Measurements from ENCODE around the gene TBC1D5. TPM values are rescaled to one million over a fixed set of nuclear protein-coding genes. Genes with fewer than 3 reads are reported as not detected.

The TBC1D5 gene
- polyA plus RNA-seq, 2 donors = 4.5 to 6.7 TPM

DNA sequence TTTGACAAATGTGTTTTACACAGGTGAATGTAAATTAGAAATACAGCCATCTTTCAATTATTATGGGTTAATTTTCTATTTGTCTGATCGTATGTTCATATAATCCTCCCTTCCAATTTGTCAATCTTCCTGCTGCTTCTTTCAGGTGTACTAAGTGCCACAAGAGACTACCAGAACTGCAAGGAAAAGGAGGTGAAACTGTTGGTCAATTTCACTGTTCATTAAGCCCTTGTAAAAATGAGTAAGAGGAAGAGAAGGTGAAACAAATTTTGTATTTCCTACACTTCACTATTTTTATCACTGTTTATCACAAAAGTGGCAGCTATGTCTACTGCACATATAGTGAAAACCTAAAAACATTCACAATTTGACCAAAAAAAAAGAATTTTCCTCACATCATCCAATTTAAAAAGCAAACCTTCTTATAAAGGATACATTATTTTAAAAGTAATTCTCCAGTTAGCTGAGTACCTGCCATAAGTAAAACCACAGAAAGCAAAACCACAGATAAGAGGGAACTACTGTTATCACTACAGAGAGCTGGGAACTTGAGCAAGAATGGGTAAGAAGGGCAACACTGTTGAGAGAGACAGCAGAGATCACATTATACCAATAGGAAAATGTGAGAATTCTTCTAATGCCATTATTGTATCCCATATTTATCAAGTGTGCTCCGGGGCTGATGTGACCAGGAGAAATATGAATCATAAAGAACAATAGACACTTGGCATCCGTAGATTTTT, 163.0 kb downstream of the TBC1D5 start:
- H3K27ac ChIP-seq (ENCODE audit: low read depth in 2 of 2, low read length in 1 of 2) = no peak overlapping the region
- H3K9me3 ChIP-seq (ENCODE audit: control insufficient read depth in 2 of 2, insufficient read depth in 1 of 2, low read depth in 1 of 2, low read length in 1 of 2) = no peaks in the 10 kb centered on the region
- 62 to 72% methylated on average over 3 of the region's 3 CpGs for WGBS, 2 donors
- no peaks in the 10 kb centered on the region for H3K4me1 ChIP-seq (ENCODE audit: control insufficient read depth in 2 of 2, insufficient read depth in 2 of 2, low read length in 1 of 2)
- no peaks in the 10 kb centered on the region for H3K36me3 ChIP-seq (ENCODE audit: control insufficient read depth in 2 of 2, insufficient read depth in 2 of 2, low read length in 1 of 2)
- H3K4me3 ChIP-seq (ENCODE audit: low read depth in 1 of 2, low read length in 2 of 2) = no peak overlapping the region
- H3K27me3 ChIP-seq (ENCODE audit: control insufficient read depth in 1 of 2, insufficient read depth in 2 of 2, low read length in 2 of 2) = no peaks in the 10 kb centered on the region

DNA sequence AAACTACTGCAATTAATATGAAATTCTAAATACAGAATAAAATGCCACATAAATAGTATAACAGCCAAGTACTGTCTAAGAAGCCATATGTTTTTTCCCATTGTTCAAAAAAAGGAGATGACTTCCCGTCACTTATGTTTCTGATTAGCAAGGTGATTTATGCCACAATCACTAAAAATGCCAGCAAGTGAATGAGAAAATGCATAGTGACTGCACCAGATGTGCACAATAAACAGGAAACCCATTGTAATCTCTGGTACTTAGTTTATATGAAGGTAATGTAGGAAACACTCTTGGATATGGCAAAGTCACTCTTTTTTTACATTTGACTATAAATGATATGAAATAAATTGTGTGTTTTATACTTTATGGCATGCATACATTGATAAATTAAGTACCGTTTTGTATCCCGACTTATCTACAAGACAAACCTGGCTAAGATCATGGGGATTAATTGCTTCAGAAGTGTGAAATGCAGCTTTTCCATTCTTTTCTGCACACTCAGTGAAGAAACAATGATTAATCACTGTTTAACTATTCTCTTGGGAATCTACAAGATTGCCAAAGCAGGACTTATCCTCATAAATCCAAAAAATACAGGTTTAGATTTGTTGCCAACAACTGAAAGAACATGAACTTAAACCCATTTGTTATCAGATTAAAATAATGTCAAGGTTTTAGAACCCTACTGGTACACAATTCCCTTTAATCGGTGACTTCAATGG, 164.5 kb downstream of the TBC1D5 start:
- H3K27me3 ChIP-seq (ENCODE audit: control insufficient read depth in 1 of 2, insufficient read depth in 2 of 2, low read length in 2 of 2) = no peaks in the 10 kb centered on the region
- no peak overlapping the region for H3K27ac ChIP-seq (ENCODE audit: low read depth in 2 of 2, low read length in 1 of 2)
- H3K4me1 ChIP-seq (ENCODE audit: control insufficient read depth in 2 of 2, insufficient read depth in 2 of 2, low read length in 1 of 2) = no peaks in the 10 kb centered on the region
- WGBS, 2 donors = 34 to 50% methylated on average over 4 of the region's 4 CpGs
- H3K9me3 ChIP-seq (ENCODE audit: control insufficient read depth in 2 of 2, insufficient read depth in 1 of 2, low read depth in 1 of 2, low read length in 1 of 2) = no peaks in the 10 kb centered on the region
- no peaks in the 10 kb centered on the region for H3K36me3 ChIP-seq (ENCODE audit: control insufficient read depth in 2 of 2, insufficient read depth in 2 of 2, low read length in 1 of 2)
- no peak overlapping the region for H3K4me3 ChIP-seq (ENCODE audit: low read depth in 1 of 2, low read length in 2 of 2)

DNA sequence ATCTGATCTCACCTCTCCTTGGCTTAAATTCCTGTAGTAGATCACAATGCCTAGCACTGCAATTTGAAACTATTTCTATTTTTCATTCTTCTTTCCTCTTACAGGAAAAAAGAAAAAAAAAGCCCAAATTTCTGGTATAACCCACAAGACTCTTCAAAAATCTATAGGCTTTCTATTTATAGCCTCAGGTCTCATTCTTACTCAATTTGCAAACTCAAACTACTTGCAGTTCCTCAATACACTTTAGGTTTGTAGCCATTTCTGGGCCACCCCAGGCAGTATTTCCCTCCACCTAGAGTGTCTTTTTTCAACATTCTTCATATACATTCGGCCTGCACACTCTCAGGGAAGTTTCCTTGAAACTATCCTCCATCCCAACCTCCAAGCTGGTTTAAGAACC, 169.0 kb downstream of the TBC1D5 start:
- Histone ChIP-seq H3K27me3 (ENCODE audit: control insufficient read depth in 1 of 2, insufficient read depth in 2 of 2, low read length in 2 of 2) (no peaks in the 10 kb centered on the region), H3K9me3 (ENCODE audit: control insufficient read depth in 2 of 2, insufficient read depth in 1 of 2, low read depth in 1 of 2, low read length in 1 of 2) (no peaks in the 10 kb centered on the region), H3K4me3 (ENCODE audit: low read depth in 1 of 2, low read length in 2 of 2) (no peak overlapping the region), H3K27ac (ENCODE audit: low read depth in 2 of 2, low read length in 1 of 2) (no peak overlapping the region), H3K36me3 (ENCODE audit: control insufficient read depth in 2 of 2, insufficient read depth in 2 of 2, low read length in 1 of 2) (no peaks in the 10 kb centered on the region), H3K4me1 (ENCODE audit: control insufficient read depth in 2 of 2, insufficient read depth in 2 of 2, low read length in 1 of 2) (no peaks in the 10 kb centered on the region)
- WGBS, 2 donors = 75 to 82% methylated on average over 1 of the region's 1 CpG

GRCh38 chr3:17571686-17572085, 170.7 kb downstream of the TBC1D5 start:
- no peak overlapping the region for H3K4me3 ChIP-seq (ENCODE audit: low read depth in 1 of 2, low read length in 2 of 2)
- H3K27ac ChIP-seq (ENCODE audit: low read depth in 2 of 2, low read length in 1 of 2) = no peak overlapping the region
- H3K9me3 ChIP-seq (ENCODE audit: control insufficient read depth in 2 of 2, insufficient read depth in 1 of 2, low read depth in 1 of 2, low read length in 1 of 2) = no peaks in the 10 kb centered on the region
- H3K4me1 ChIP-seq (ENCODE audit: control insufficient read depth in 2 of 2, insufficient read depth in 2 of 2, low read length in 1 of 2) = no peaks in the 10 kb centered on the region
- no peaks in the 10 kb centered on the region for H3K27me3 ChIP-seq (ENCODE audit: control insufficient read depth in 1 of 2, insufficient read depth in 2 of 2, low read length in 2 of 2)
- no peaks in the 10 kb centered on the region for H3K36me3 ChIP-seq (ENCODE audit: control insufficient read depth in 2 of 2, insufficient read depth in 2 of 2, low read length in 1 of 2)
- 90 to 97% methylated on average over 1 of the region's 1 CpG for WGBS, 2 donors

DNA sequence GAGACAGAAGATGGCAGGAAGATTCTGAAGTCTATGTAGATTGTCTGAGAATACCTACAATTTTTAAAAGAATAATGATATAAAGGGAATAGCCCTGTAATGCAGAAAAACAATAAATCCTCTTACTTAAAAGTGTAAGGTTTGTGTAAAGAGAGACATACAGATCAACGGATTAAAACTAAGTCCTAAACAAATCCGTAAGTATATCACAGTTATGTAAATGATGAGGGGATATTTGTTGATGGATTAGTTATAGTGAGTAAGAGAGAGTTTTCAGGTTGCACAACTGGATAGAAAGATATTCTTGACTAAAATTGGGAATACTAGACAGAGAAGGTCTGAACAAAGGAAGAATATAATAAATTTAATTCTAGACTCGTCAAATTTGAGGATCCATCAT, 179.6 kb downstream of the TBC1D5 start:
- Histone ChIP-seq H3K4me1 (ENCODE audit: control insufficient read depth in 2 of 2, insufficient read depth in 2 of 2, low read length in 1 of 2) (no peaks in the 10 kb centered on the region), H3K36me3 (ENCODE audit: control insufficient read depth in 2 of 2, insufficient read depth in 2 of 2, low read length in 1 of 2) (no peaks in the 10 kb centered on the region), H3K27me3 (ENCODE audit: control insufficient read depth in 1 of 2, insufficient read depth in 2 of 2, low read length in 2 of 2) (no peaks in the 10 kb centered on the region), H3K27ac (ENCODE audit: low read depth in 2 of 2, low read length in 1 of 2) (no peak overlapping the region), H3K9me3 (ENCODE audit: control insufficient read depth in 2 of 2, insufficient read depth in 1 of 2, low read depth in 1 of 2, low read length in 1 of 2) (no peaks in the 10 kb centered on the region), H3K4me3 (ENCODE audit: low read depth in 1 of 2, low read length in 2 of 2) (no peak overlapping the region)
- 65 to 92% methylated on average over 3 of the region's 3 CpGs for WGBS, 2 donors

DNA sequence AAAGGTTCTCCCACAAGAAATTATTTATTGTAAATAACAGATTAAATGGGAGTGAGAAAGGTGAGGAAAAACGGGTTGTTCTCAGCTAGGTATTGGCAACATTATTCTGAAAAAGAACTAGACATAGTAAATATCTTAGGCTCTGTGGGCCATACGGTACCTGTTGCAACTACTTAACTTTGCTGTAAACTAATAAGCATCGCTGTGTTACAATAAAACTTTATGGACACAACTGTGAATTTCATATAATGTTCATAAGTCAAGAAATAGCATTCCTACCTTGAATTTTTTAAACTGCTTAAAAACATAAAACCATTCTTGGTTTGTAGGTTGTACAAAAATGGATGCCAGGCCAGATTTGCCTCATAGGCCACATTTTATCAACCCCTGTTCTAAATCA, 183.9 kb downstream of the TBC1D5 start:
- H3K27me3 ChIP-seq (ENCODE audit: control insufficient read depth in 1 of 2, insufficient read depth in 2 of 2, low read length in 2 of 2) = no peaks in the 10 kb centered on the region
- 93 to 98% methylated on average over 3 of the region's 3 CpGs for WGBS, 2 donors
- no peaks in the 10 kb centered on the region for H3K36me3 ChIP-seq (ENCODE audit: control insufficient read depth in 2 of 2, insufficient read depth in 2 of 2, low read length in 1 of 2)
- no peak overlapping the region for H3K4me3 ChIP-seq (ENCODE audit: low read depth in 1 of 2, low read length in 2 of 2)
- H3K27ac ChIP-seq (ENCODE audit: low read depth in 2 of 2, low read length in 1 of 2) = no peak overlapping the region
- H3K9me3 ChIP-seq (ENCODE audit: control insufficient read depth in 2 of 2, insufficient read depth in 1 of 2, low read depth in 1 of 2, low read length in 1 of 2) = no peaks in the 10 kb centered on the region
- no peaks in the 10 kb centered on the region for H3K4me1 ChIP-seq (ENCODE audit: control insufficient read depth in 2 of 2, insufficient read depth in 2 of 2, low read length in 1 of 2)

DNA sequence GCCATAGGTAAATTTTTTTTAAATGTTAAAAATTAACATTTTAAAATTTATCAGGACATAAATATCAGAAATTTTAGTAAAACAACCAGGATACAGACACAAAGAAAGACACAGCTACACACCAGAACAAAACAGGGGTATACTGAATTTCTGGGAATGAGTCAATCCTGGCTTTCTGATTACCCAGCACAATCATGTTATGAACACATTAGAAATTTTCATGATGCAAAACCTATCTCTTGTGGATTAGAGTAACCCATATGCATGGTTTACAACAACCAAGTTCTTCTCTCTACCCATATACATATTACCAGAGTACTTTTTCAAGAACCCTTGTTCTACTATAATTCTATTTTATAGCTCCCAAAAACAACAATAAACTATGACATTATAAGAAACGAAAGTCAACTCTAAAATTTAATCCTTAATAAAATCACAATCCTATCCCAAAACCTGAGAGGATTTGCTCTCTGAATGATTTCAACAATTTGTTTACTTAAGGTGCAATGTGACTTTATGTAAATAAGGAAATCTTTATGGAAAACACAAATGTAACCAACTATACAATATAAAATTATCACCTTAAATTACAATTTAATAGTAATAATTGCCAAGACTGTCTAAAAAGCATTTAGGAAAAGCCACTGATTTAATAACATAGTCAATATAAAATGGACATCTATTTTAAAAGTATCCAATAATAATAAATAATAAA, 184.5 kb downstream of the TBC1D5 start:
- Histone ChIP-seq H3K9me3 (ENCODE audit: control insufficient read depth in 2 of 2, insufficient read depth in 1 of 2, low read depth in 1 of 2, low read length in 1 of 2) (no peaks in the 10 kb centered on the region), H3K4me1 (ENCODE audit: control insufficient read depth in 2 of 2, insufficient read depth in 2 of 2, low read length in 1 of 2) (no peaks in the 10 kb centered on the region), H3K36me3 (ENCODE audit: control insufficient read depth in 2 of 2, insufficient read depth in 2 of 2, low read length in 1 of 2) (no peaks in the 10 kb centered on the region), H3K27me3 (ENCODE audit: control insufficient read depth in 1 of 2, insufficient read depth in 2 of 2, low read length in 2 of 2) (no peaks in the 10 kb centered on the region), H3K27ac (ENCODE audit: low read depth in 2 of 2, low read length in 1 of 2) (no peak overlapping the region), H3K4me3 (ENCODE audit: low read depth in 1 of 2, low read length in 2 of 2) (no peak overlapping the region)
- WGBS, 2 donors = 82 to 84% methylated on average over 1 of the region's 1 CpG

- H3K27me3 ChIP-seq (ENCODE audit: control insufficient read depth in 1 of 2, insufficient read depth in 2 of 2, low read length in 2 of 2) = no peaks in the 10 kb centered on the region
- no peaks in the 10 kb centered on the region for H3K9me3 ChIP-seq (ENCODE audit: control insufficient read depth in 2 of 2, insufficient read depth in 1 of 2, low read depth in 1 of 2, low read length in 1 of 2)
- no peaks in the 10 kb centered on the region for H3K36me3 ChIP-seq (ENCODE audit: control insufficient read depth in 2 of 2, insufficient read depth in 2 of 2, low read length in 1 of 2)
- WGBS, 2 donors = 91 to 97% methylated on average over 2 of the region's 2 CpGs
- H3K4me1 ChIP-seq (ENCODE audit: control insufficient read depth in 2 of 2, insufficient read depth in 2 of 2, low read length in 1 of 2) = no peaks in the 10 kb centered on the region
- H3K4me3 ChIP-seq (ENCODE audit: low read depth in 1 of 2, low read length in 2 of 2) = no peak overlapping the region
- H3K27ac ChIP-seq (ENCODE audit: low read depth in 2 of 2, low read length in 1 of 2) = no peak overlapping the region
Observed at GRCh38 chr3:17555525-17555924, 186.9 kb downstream of the TBC1D5 start.

DNA sequence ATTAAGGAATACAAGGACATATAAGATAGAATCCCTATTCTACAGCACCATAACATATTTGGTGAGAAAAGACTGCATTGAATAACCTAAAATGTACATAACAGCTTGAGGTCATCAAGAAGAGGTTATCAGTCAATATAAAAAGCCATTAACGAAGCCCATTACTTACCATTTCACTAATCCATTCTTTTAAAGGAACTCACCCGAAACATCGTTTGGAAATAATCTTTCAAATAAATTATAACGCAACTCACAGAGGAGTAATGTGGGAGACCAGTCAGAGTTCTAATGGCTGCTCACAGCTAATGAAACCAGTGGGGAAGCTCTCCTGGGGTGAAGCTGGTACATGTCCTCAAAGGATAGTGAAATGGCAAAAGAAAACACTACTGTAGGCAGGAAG, 188.4 kb downstream of the TBC1D5 start:
- Histone ChIP-seq H3K27ac (ENCODE audit: low read depth in 2 of 2, low read length in 1 of 2) (no peak overlapping the region), H3K4me3 (ENCODE audit: low read depth in 1 of 2, low read length in 2 of 2) (no peak overlapping the region), H3K4me1 (ENCODE audit: control insufficient read depth in 2 of 2, insufficient read depth in 2 of 2, low read length in 1 of 2) (no peaks in the 10 kb centered on the region), H3K9me3 (ENCODE audit: control insufficient read depth in 2 of 2, insufficient read depth in 1 of 2, low read depth in 1 of 2, low read length in 1 of 2) (no peaks in the 10 kb centered on the region), H3K36me3 (ENCODE audit: control insufficient read depth in 2 of 2, insufficient read depth in 2 of 2, low read length in 1 of 2) (no peaks in the 10 kb centered on the region), H3K27me3 (ENCODE audit: control insufficient read depth in 1 of 2, insufficient read depth in 2 of 2, low read length in 2 of 2) (no peaks in the 10 kb centered on the region)
- 93 to 95% methylated on average over 4 of the region's 4 CpGs for WGBS, 2 donors
